H1 (cell line): ENCODE measurements around the gene PDCD6IP. TPM values are rescaled to one million over a fixed set of nuclear protein-coding genes. Genes with fewer than 3 reads are reported as not detected.

ENCODE experiments used
- BCL11A ChIP-seq, 2 experiments: IDR thresholded peaks; one replicate each; pipeline ENCODE4 v1.6.1; 2011; ENCODE audit warnings: low read depth in 2 of 2, low read length in 2 of 2, mild to moderate bottlenecking in 2 of 2
- BRCA1 ChIP-seq: IDR thresholded peaks from 2 replicates; pipeline ENCODE4 v1.6.1; 2012; ENCODE audit warnings: low read depth, low read length, improper control_type of control experiment
- NANOG ChIP-seq: IDR thresholded peaks from 2 replicates; pipeline ENCODE4 v1.6.1; 2011; ENCODE audit warnings: low read length, low read depth, mild to moderate bottlenecking, inconsistent platforms; ENCODE audit not compliant: insufficient read depth, poor library complexity, severe bottlenecking
- POLR2AphosphoS5 ChIP-seq: IDR thresholded peaks from 2 replicates; pipeline ENCODE4 v1.6.1; 2011; ENCODE audit warnings: low read depth, low read length
- POU5F1 ChIP-seq: IDR thresholded peaks from 2 replicates; pipeline ENCODE4 v1.6.1; 2011; ENCODE audit warnings: low read depth, mild to moderate bottlenecking, low read length, moderate library complexity
- YY1 ChIP-seq: IDR thresholded peaks from 2 replicates; pipeline ENCODE4 v1.6.1; 2011; ENCODE audit warnings: low read depth, mild to moderate bottlenecking, low read length
- polyA plus RNA-seq, 7 experiments: library from polyadenylated mRNA; depleted of rRNA in 3 of 7; stranded (reverse) in 5 of 7; unstranded in 2 of 7; fragments of >200 nt in 5 of 7; fragments of 200-250 nt in 2 of 7; gene quantifications; 1 replicate in 5 of 7; 2 replicates in 1 of 7; 4 replicates in 1 of 7; pipeline versions ENCODE4 v1.2.1 to v1.2.3, GENCODE V29; 2011 to 2013; ENCODE audit warnings: missing spikeins in 2 of 7, mixed read lengths in 2 of 7
- total RNA-seq: library from RNA; stranded (reverse); fragmentation: NEBNext Ultra II Directional; extraction: Animal tissue kit (Norgen Biotek cat#: 25700); gene quantifications from 2 replicates; pipeline ENCODE4 v1.2.1, GENCODE V29; 2021
- TF ChIP-seq, protein P1 (sequence below): fragments of 300-600 bp; sonication (generic); IDR thresholded peaks from 2 replicates; pipeline ENCODE4 v1.7.1; 2012; ENCODE audit warnings: low read length, moderate library complexity, mild to moderate bottlenecking, inconsistent platforms; ENCODE audit not compliant: insufficient replicate concordance

The PDCD6IP gene
- total and polyA plus RNA-seq, 2 of the 8 experiments (the other 6 are each of a cell fraction or from before 2014, with no cell fraction given): 61.7 to 155 TPM

DNA sequence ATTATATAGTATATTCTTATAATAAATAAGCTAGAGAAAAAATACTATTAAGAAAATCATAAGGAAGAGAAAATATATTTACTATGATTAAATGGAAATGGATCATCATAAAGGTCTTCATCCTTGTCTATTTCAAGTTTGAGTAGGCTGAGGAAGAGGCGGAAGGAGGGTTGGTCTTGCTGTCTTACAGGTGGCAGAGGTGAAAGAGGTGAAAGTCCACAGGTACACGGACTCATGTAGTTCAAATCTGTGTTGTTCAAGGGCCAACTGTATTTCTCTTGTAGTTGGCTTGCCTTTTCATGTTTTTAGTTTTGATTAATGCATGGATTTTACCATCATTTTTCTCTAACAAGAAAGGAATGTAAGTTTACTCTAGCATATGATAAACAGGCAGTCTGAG lies 41.7 kb downstream of the PDCD6IP start (continued):
- TF ChIP-seq, protein P1, sequence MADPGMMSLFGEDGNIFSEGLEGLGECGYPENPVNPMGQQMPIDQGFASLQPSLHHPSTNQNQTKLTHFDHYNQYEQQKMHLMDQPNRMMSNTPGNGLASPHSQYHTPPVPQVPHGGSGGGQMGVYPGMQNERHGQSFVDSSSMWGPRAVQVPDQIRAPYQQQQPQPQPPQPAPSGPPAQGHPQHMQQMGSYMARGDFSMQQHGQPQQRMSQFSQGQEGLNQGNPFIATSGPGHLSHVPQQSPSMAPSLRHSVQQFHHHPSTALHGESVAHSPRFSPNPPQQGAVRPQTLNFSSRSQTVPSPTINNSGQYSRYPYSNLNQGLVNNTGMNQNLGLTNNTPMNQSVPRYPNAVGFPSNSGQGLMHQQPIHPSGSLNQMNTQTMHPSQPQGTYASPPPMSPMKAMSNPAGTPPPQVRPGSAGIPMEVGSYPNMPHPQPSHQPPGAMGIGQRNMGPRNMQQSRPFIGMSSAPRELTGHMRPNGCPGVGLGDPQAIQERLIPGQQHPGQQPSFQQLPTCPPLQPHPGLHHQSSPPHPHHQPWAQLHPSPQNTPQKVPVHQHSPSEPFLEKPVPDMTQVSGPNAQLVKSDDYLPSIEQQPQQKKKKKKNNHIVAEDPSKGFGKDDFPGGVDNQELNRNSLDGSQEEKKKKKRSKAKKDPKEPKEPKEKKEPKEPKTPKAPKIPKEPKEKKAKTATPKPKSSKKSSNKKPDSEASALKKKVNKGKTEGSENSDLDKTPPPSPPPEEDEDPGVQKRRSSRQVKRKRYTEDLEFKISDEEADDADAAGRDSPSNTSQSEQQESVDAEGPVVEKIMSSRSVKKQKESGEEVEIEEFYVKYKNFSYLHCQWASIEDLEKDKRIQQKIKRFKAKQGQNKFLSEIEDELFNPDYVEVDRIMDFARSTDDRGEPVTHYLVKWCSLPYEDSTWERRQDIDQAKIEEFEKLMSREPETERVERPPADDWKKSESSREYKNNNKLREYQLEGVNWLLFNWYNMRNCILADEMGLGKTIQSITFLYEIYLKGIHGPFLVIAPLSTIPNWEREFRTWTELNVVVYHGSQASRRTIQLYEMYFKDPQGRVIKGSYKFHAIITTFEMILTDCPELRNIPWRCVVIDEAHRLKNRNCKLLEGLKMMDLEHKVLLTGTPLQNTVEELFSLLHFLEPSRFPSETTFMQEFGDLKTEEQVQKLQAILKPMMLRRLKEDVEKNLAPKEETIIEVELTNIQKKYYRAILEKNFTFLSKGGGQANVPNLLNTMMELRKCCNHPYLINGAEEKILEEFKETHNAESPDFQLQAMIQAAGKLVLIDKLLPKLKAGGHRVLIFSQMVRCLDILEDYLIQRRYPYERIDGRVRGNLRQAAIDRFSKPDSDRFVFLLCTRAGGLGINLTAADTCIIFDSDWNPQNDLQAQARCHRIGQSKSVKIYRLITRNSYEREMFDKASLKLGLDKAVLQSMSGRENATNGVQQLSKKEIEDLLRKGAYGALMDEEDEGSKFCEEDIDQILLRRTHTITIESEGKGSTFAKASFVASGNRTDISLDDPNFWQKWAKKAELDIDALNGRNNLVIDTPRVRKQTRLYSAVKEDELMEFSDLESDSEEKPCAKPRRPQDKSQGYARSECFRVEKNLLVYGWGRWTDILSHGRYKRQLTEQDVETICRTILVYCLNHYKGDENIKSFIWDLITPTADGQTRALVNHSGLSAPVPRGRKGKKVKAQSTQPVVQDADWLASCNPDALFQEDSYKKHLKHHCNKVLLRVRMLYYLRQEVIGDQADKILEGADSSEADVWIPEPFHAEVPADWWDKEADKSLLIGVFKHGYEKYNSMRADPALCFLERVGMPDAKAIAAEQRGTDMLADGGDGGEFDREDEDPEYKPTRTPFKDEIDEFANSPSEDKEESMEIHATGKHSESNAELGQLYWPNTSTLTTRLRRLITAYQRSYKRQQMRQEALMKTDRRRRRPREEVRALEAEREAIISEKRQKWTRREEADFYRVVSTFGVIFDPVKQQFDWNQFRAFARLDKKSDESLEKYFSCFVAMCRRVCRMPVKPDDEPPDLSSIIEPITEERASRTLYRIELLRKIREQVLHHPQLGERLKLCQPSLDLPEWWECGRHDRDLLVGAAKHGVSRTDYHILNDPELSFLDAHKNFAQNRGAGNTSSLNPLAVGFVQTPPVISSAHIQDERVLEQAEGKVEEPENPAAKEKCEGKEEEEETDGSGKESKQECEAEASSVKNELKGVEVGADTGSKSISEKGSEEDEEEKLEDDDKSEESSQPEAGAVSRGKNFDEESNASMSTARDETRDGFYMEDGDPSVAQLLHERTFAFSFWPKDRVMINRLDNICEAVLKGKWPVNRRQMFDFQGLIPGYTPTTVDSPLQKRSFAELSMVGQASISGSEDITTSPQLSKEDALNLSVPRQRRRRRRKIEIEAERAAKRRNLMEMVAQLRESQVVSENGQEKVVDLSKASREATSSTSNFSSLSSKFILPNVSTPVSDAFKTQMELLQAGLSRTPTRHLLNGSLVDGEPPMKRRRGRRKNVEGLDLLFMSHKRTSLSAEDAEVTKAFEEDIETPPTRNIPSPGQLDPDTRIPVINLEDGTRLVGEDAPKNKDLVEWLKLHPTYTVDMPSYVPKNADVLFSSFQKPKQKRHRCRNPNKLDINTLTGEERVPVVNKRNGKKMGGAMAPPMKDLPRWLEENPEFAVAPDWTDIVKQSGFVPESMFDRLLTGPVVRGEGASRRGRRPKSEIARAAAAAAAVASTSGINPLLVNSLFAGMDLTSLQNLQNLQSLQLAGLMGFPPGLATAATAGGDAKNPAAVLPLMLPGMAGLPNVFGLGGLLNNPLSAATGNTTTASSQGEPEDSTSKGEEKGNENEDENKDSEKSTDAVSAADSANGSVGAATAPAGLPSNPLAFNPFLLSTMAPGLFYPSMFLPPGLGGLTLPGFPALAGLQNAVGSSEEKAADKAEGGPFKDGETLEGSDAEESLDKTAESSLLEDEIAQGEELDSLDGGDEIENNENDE: no peak
- TF ChIP-seq POLR2AphosphoS5 (no peak), NANOG (no peak), YY1 (no peak), BCL11A (IDR thresholded peaks at IDR 0.05; ENCODE audit: low read depth in 2 of 2, low read length in 2 of 2) (no peak), BRCA1 (no peak), POU5F1 (no peak)
